Neural progenitor cell (in vitro differentiated cells): ENCODE measurements around the gene MFAP1. TPM values are rescaled to one million over a fixed set of nuclear protein-coding genes. Genes with fewer than 3 reads are reported as not detected.
"Not testable (repeated sequence)": the region's sequence is repeated elsewhere in the genome, so short reads cannot be mapped to it uniquely, and the experiment has no call there.

Experiments used
- DNase-seq: peaks from one replicate; pipeline ENCODE4 v3.0.0-alpha.2; 2016; ENCODE audit warnings: low spot score
- H2AFZ ChIP-seq: fragments of 200-600 bp; sonication (generic); replicated peaks from 2 replicates; pipeline ENCODE4 v1.6.1; 2016; ENCODE audit warnings: antibody characterized with exemption
- H3F3A ChIP-seq: fragments of 200-600 bp; sonication (generic); 2 replicates; pipeline ENCODE4 v1.6.1; 2016; ENCODE audit warnings: antibody characterized with exemption, low read depth
- H3K27ac ChIP-seq: fragments of 200-600 bp; sonication (generic); 2 replicates; pipeline ENCODE4 v1.5.1; 2016; ENCODE audit warnings: mild to moderate bottlenecking
- H3K27me3 ChIP-seq: fragments of 200-600 bp; sonication (generic); 2 replicates; pipeline ENCODE4 v1.6.1; 2016; ENCODE audit warnings: mild to moderate bottlenecking, moderate library complexity
- H3K36me3 ChIP-seq: fragments of 200-600 bp; sonication (generic); 2 replicates; pipeline ENCODE4 v1.5.1; 2016
- H3K4me1 ChIP-seq: fragments of 200-600 bp; sonication (generic); 2 replicates; pipeline ENCODE4 v1.6.1; 2016; ENCODE audit warnings: mixed run types
- H3K4me2 ChIP-seq: fragments of 200-600 bp; sonication (generic); 2 replicates; pipeline ENCODE4 v1.6.1; 2016
- H3K4me3 ChIP-seq: fragments of 200-600 bp; sonication (generic); 2 replicates; pipeline ENCODE4 v1.5.1; 2016
- H3K79me2 ChIP-seq: fragments of 200-600 bp; sonication (generic); 2 replicates; pipeline ENCODE4 v1.6.1; 2016; ENCODE audit warnings: low read depth
- H3K9ac ChIP-seq: fragments of 200-600 bp; sonication (generic); 2 replicates; pipeline ENCODE4 v1.6.1; 2016
- H3K9me3 ChIP-seq: fragments of 200-600 bp; sonication (generic); 2 replicates; pipeline ENCODE4 v1.5.1; 2016; ENCODE audit warnings: low read depth
- H4K20me1 ChIP-seq: fragments of 200-600 bp; sonication (generic); 2 replicates; pipeline ENCODE4 v1.6.1; 2016; ENCODE audit warnings: low read depth
- H3K27ac Mint-ChIP-seq: 3 replicates; pipeline ENCODE4 v1.8.0; 2021; ENCODE audit warnings: mixed read lengths
- H3K27me3 Mint-ChIP-seq: 2 replicates; pipeline ENCODE4 v1.8.0; 2022; ENCODE audit warnings: low read depth, mild to moderate bottlenecking, inconsistent platforms, moderate library complexity, mixed read lengths; ENCODE audit not compliant: insufficient read depth
- H3K36me3 Mint-ChIP-seq: 3 replicates; pipeline ENCODE4 v1.8.0; 2021; ENCODE audit warnings: mixed read lengths
- H3K4me1 Mint-ChIP-seq: 3 replicates; pipeline ENCODE4 v1.8.0; 2021; ENCODE audit warnings: mixed read lengths
- H3K4me3 Mint-ChIP-seq: 3 replicates; pipeline ENCODE4 v1.8.0; 2021; ENCODE audit warnings: mild to moderate bottlenecking, moderate library complexity, mixed read lengths
- H3K9me3 Mint-ChIP-seq: 3 replicates; pipeline ENCODE4 v1.8.0; 2020; ENCODE audit warnings: mixed read lengths
- CTCF ChIP-seq: fragments of 200-600 bp; sonication (generic); IDR thresholded peaks from 2 replicates; pipeline ENCODE4 v1.5.1; 2017; ENCODE audit warnings: antibody characterized with exemption, mild to moderate bottlenecking
- EZH2 ChIP-seq: fragments of 200-600 bp; sonication (generic); IDR thresholded peaks from 2 replicates; pipeline ENCODE4 v1.6.1; 2017; ENCODE audit warnings: antibody characterized with exemption, mild to moderate bottlenecking, moderate library complexity
- EZH2phosphoT487 ChIP-seq: fragments of 200-600 bp; sonication (generic); IDR thresholded peaks from 2 replicates; pipeline ENCODE4 v1.6.1; 2017; ENCODE audit warnings: antibody characterized with exemption
- total RNA-seq: library from RNA; depleted of rRNA; stranded (reverse); fragments of >200 nt; gene quantifications from 2 replicates; pipeline ENCODE4 v1.2.3, GENCODE V29; 2015; ENCODE audit warnings: low replicate concordance

The MFAP1 gene
- total RNA-seq, 1 donor from 2014 or later = 47.3 TPM

DNA sequence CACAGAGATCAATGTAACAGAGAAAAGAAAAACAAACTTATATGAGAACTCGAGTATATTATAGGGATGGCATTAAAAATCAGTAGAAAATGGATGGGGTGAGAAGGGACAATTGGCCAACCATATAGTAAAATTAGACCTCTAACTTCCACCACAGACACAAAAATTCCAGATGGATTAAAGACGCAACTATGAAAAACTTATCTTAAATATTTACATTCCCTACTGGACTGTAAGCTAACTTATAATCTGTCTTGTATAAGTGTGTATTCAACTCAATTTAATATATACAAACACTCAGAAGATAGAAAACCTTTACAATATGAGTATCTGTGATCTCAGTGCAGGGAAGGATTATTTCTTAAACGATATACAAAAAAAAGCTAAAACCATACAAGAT lies 3.0 kb downstream of the MFAP1 start:
- peaks cover 8% of the 10 kb centered on the region for H3K36me3 ChIP-seq
- Mint-ChIP-seq H3K36me3 (peaks cover 10% of the 10 kb centered on the region), H3K27me3 (peaks cover 2% of the 10 kb centered on the region), H3K4me3 (peak overlapping the region; percentile 21), H3K9me3 (peaks cover 5% of the 10 kb centered on the region), H3K27ac (no peak overlapping the region), H3K4me1 (peaks cover 9% of the 10 kb centered on the region)
- H2AFZ ChIP-seq = no peak overlapping the region
- peaks cover 5% of the 10 kb centered on the region for H3K9me3 ChIP-seq
- H3K27ac ChIP-seq = no peak overlapping the region
- H3K79me2 ChIP-seq = peaks cover 73% of the 10 kb centered on the region
- H3K4me3 ChIP-seq = no peak overlapping the region
- no peak for TF ChIP-seq EZH2phosphoT487
- TF ChIP-seq CTCF = no peak
- TF ChIP-seq EZH2 = no peak
- peaks cover 18% of the 10 kb centered on the region for H3F3A ChIP-seq
- no peak overlapping the region for H3K9ac ChIP-seq
- peaks cover 16% of the 10 kb centered on the region for H4K20me1 ChIP-seq
- no peak for DNase-seq
- H3K4me1 ChIP-seq = peaks cover 3% of the 10 kb centered on the region
- H3K27me3 ChIP-seq = no peaks in the 10 kb centered on the region
- H3K4me2 ChIP-seq = no peak overlapping the region

DNA sequence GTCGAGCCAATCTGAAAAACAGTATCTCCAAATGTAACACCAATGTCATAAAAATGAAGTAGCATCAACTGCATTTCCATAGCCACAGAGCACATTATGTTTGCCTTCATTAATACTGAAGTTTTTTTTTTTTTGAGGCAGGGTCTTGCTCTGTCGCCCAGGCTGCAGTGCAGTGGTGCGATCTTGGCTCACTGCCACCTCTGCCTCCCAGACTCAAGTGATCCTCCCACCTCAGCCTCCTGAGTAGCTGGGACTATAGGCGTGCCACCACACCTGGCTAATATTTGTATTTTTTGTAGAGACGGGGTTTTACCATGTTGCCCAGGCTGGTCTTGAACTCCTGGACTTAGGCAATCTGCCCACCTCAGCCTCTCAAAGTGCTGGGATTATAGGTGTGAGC lies 9.4 kb downstream of the MFAP1 start:
- not testable (repeated sequence) for H3K4me3 ChIP-seq, H3K27ac Mint-ChIP-seq, H3K4me2 ChIP-seq, DNase-seq, H3K27ac ChIP-seq, H3K27me3 ChIP-seq, H3K4me3 Mint-ChIP-seq, H3K9me3 Mint-ChIP-seq, H3K4me1 ChIP-seq, H3F3A ChIP-seq, H2AFZ ChIP-seq, H3K9ac ChIP-seq, H3K27me3 Mint-ChIP-seq, H3K4me1 Mint-ChIP-seq, H3K9me3 ChIP-seq, H3K36me3 ChIP-seq
- Histone ChIP-seq H4K20me1 (peaks cover 13% of the 10 kb centered on the region), H3K79me2 (peaks cover 29% of the 10 kb centered on the region)
- peaks cover 29% of the 10 kb centered on the region for H3K36me3 Mint-ChIP-seq

DNA sequence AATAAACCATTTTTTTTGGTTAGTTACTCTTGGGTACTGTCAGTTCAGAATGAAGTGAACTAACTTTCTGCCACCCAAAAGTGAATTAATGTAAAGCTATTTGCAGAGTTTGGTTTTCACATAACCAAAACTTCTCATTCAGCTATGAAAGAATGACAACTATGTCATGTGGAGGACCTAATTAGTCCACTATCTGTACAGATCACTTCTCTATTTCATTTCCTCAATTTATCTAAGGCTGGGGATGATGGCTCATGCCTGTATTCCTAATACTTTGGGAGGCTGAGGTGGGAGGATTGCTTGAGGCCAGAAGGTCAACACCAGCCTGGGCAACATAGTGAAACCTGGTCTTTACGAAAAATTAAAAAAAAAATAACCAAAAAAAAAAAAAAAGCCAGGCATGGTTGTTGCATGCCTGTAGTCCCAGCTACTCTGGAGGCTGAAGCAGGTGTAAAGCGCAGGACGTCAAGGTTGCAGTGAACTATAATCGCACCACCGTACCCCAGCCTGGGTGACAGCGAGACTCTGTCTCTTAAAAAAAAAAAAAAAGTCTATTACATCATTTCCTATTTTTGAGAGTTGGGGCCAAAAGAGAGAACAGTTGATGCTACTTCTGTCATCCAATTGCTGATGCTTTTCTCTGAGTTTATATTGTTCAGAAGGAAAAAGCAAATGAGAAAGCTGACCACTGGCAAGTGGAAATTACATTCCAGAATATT lies 15.4 kb downstream of the MFAP1 start:
- no peak overlapping the region for H3K27ac Mint-ChIP-seq
- no peaks in the 10 kb centered on the region for H3K4me1 Mint-ChIP-seq
- Histone ChIP-seq H3K27me3 (no peaks in the 10 kb centered on the region), H3K4me2 (no peak overlapping the region), H3F3A (peaks cover 20% of the 10 kb centered on the region), H3K4me3 (no peak overlapping the region), H3K9me3 (no peaks in the 10 kb centered on the region), H3K4me1 (no peaks in the 10 kb centered on the region), H3K9ac (no peak overlapping the region), H4K20me1 (no peaks in the 10 kb centered on the region), H3K36me3 (peaks cover 19% of the 10 kb centered on the region), H2AFZ (no peak overlapping the region), H3K27ac (no peak overlapping the region), H3K79me2 (no peaks in the 10 kb centered on the region)
- no peaks in the 10 kb centered on the region for H3K9me3 Mint-ChIP-seq
- no peak for DNase-seq
- no peak overlapping the region for H3K4me3 Mint-ChIP-seq
- TF ChIP-seq EZH2phosphoT487 = no peak
- H3K36me3 Mint-ChIP-seq = peaks cover 32% of the 10 kb centered on the region
- H3K27me3 Mint-ChIP-seq = peaks cover 2% of the 10 kb centered on the region

- no peak for DNase-seq
- Histone ChIP-seq H3K27me3 (no peaks in the 10 kb centered on the region), H3K4me1 (no peaks in the 10 kb centered on the region), H4K20me1 (no peaks in the 10 kb centered on the region), H3K9me3 (no peaks in the 10 kb centered on the region), H3K9ac (no peak overlapping the region), H3K27ac (no peak overlapping the region), H3K4me2 (no peak overlapping the region), H3K36me3 (peaks cover 19% of the 10 kb centered on the region), H3K4me3 (no peak overlapping the region), H3F3A (peaks cover 22% of the 10 kb centered on the region), H2AFZ (no peak overlapping the region), H3K79me2 (no peaks in the 10 kb centered on the region)
- Mint-ChIP-seq H3K27me3 (peaks cover 2% of the 10 kb centered on the region), H3K36me3 (peaks cover 32% of the 10 kb centered on the region), H3K27ac (no peak overlapping the region), H3K4me1 (no peaks in the 10 kb centered on the region), H3K4me3 (no peak overlapping the region), H3K9me3 (no peaks in the 10 kb centered on the region)
- TF ChIP-seq EZH2phosphoT487 (no peak), CTCF (no peak), EZH2 (no peak)
Observed at GRCh38 chr15:43808435-43808950, 16.0 kb downstream of the MFAP1 start.

DNA sequence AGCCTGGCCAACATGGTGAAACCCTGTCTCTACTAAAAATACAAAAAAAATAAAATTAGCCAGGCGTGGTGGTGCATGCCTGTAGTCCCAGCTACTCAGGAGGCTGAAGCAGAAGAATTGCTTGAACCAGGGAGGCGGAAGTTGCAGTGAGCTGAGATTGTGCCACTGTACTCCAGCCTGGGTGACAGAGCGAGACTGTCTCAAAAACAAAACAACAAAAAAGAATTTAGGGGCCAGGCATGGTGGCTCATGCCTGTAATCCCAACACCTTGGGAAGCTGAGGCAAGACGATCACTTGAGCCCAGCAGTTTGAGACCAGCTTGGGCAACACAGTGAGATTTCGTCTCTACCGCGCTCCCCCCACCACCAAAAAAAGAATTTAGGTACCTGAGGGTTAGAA lies 21.8 kb downstream of the MFAP1 start:
- peaks cover 18% of the 10 kb centered on the region for H3K79me2 ChIP-seq
- Mint-ChIP-seq H3K36me3 (peaks cover 29% of the 10 kb centered on the region), H3K4me1 (peaks cover 30% of the 10 kb centered on the region)
- not testable (repeated sequence) for H3K27ac ChIP-seq, H3K9ac ChIP-seq, H3K27ac Mint-ChIP-seq, H3K4me3 ChIP-seq, H4K20me1 ChIP-seq, H3K9me3 ChIP-seq, H3K27me3 Mint-ChIP-seq, H2AFZ ChIP-seq, DNase-seq, H3K4me3 Mint-ChIP-seq, H3K36me3 ChIP-seq, H3K27me3 ChIP-seq, H3K4me2 ChIP-seq, H3K9me3 Mint-ChIP-seq
- H3K4me1 ChIP-seq = peaks cover 18% of the 10 kb centered on the region
- peaks cover 67% of the 10 kb centered on the region for H3F3A ChIP-seq
